22Rv1 (cell line): Measurements from ENCODE around the gene ZC3H11A.

Source experiments
- ZFX ChIP-seq: fragments of 450-650 bp; IDR thresholded peaks from 2 replicates; pipeline ENCODE4 v1.6.1; 2017; ENCODE audit warnings: antibody characterized with exemption, borderline replicate concordance
- TF ChIP-seq, protein P1 (sequence below): fragments of 450-650 bp; IDR thresholded peaks from 2 replicates; pipeline ENCODE4 v1.5.1; 2017; ENCODE audit warnings: mild to moderate bottlenecking

DNA sequence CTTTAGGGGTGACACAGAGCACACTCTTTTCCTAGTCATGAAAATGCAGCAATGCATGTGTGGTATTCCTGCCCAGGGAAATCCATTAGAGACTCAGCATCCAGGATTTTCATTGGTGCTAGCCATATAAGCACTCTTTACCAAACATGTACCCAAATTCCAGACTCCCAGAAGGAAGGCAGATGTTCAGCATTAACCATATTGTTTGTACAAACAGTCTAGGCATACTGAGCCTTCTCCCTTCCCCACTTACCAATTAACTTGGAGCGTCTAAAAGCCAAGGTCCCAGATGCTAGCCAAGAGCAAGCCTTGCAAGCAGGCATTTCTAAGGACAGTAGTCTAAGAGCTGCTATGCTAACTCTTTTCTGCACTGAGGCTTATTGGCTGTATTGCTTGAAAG, 27.9 kb downstream of the ZC3H11A start:
- TF ChIP-seq, protein P1, sequence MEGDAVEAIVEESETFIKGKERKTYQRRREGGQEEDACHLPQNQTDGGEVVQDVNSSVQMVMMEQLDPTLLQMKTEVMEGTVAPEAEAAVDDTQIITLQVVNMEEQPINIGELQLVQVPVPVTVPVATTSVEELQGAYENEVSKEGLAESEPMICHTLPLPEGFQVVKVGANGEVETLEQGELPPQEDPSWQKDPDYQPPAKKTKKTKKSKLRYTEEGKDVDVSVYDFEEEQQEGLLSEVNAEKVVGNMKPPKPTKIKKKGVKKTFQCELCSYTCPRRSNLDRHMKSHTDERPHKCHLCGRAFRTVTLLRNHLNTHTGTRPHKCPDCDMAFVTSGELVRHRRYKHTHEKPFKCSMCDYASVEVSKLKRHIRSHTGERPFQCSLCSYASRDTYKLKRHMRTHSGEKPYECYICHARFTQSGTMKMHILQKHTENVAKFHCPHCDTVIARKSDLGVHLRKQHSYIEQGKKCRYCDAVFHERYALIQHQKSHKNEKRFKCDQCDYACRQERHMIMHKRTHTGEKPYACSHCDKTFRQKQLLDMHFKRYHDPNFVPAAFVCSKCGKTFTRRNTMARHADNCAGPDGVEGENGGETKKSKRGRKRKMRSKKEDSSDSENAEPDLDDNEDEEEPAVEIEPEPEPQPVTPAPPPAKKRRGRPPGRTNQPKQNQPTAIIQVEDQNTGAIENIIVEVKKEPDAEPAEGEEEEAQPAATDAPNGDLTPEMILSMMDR: no peak
- TF ChIP-seq ZFX: no peak
